Heart left ventricle (tissue), 16 donors: ENCODE results near the gene FLCN. TPM values are rescaled to one million over a fixed set of nuclear protein-coding genes. Genes with fewer than 3 reads are reported as not detected.

Source experiments
- ATAC-seq, 4 donors: fragments of 200-7000 bp; cut with Tn5 transposase; one replicate each; pipeline ENCODE4 v1.9.1; 2020 to 2022; ENCODE audit warnings: moderate library complexity in 4 of 4, mild to moderate bottlenecking in 3 of 4, moderate number of reproducible peaks in 1 of 4
- DNase-seq, 5 donors: peaks; one replicate each; pipeline ENCODE4 v3.0.0-alpha.2; 2020
- H3K27ac ChIP-seq, 12 donors: fragments of 200-600 bp; sonication (generic) in 4 of 12; one replicate each; pipeline versions ENCODE4 v1.5.0 to v1.8.0; 2016 to 2022; ENCODE audit warnings: mild to moderate bottlenecking in 2 of 12
- H3K27me3 ChIP-seq, 9 donors: fragments of 200-600 bp; sonication (generic) in 2 of 9; one replicate each; pipeline versions ENCODE4 v1.5.1 to v1.8.0; 2016 to 2022; ENCODE audit warnings: mild to moderate bottlenecking in 3 of 9
- H3K36me3 ChIP-seq, 9 donors: fragments of 200-600 bp; sonication (generic) in 2 of 9; one replicate each; pipeline versions ENCODE4 v1.5.0 to v1.8.0; 2018 to 2022; ENCODE audit warnings: mild to moderate bottlenecking in 2 of 9
- H3K4me1 ChIP-seq, 12 donors: fragments of 200-600 bp; sonication (generic) in 4 of 12; one replicate each; pipeline versions ENCODE4 v1.5.0 to v1.8.0; 2016 to 2022; ENCODE audit warnings: mild to moderate bottlenecking in 3 of 12
- H3K4me3 ChIP-seq, 12 donors: fragments of 200-600 bp; sonication (generic) in 4 of 12; one replicate each; pipeline versions ENCODE4 v1.5.0 to v1.8.0; 2017 to 2022; ENCODE audit warnings: mild to moderate bottlenecking in 9 of 12, moderate library complexity in 4 of 12
- H3K9me3 ChIP-seq, 12 donors: fragments of 200-600 bp; sonication (generic) in 4 of 12; one replicate each; pipeline versions ENCODE4 v1.5.0 to v1.8.0; 2016 to 2022; ENCODE audit warnings: mild to moderate bottlenecking in 1 of 12
- POLR2A ChIP-seq, 2 donors: fragments of 450-650 bp; IDR thresholded peaks; one replicate each; pipeline ENCODE4 v1.6.1; 2017; ENCODE audit warnings: antibody characterized with exemption in 2 of 2, mild to moderate bottlenecking in 2 of 2, moderate library complexity in 2 of 2
- WGBS, 4 donors: extraction: QIAGEN DNeasy Blood & Tissue Kit in 2 of 4; methylation state at CpG; one replicate each; pipeline versions ENCODE4 v1.1.5 to v1.1.7; 2013 to 2018; 5-methylcytosine and 5-hydroxymethylcytosine counted together
- intact Hi-C, 10 donors: fragments of 100-400 bp; cut with DNase I; formaldehyde crosslinking; loops; one replicate each; pipeline versions ENCODE4 v1.11.1 to v1.14.2; 2022
- polyA plus RNA-seq, 2 donors: library from polyadenylated mRNA; stranded (reverse); fragments of 200-250 nt; gene quantifications; one replicate each; pipeline ENCODE4 v1.2.3, GENCODE V29; 2013
- total RNA-seq, 9 donors: library from RNA; depleted of rRNA in 2 of 9; stranded (reverse); fragments of >200 nt in 2 of 9; fragmentation: NEBNext Ultra II Directional in 3 of 9; extraction: Animal tissue kit (Norgen Biotek cat#: 25700) in 3 of 9; gene quantifications; one replicate each; pipeline versions ENCODE4 v1.1.0 to v1.2.4, GENCODE V29; 2016 to 2023
- TF ChIP-seq, protein P1 (sequence below), 12 donors: fragments of 200-600 bp; sonication (generic) in 4 of 12; IDR thresholded peaks; one replicate each; pipeline versions ENCODE4 v1.5.0 to v1.8.0; 2018 to 2022; ENCODE audit warnings: antibody characterized with exemption in 12 of 12, mild to moderate bottlenecking in 5 of 12
- donor health status: ischemic (EF 13 %, LVEDD 7.1; RV severe dilation, severe dysfunction).
- donor health status: healthy with polysubstance abuse.
- donor health status: DM: no; HTN: yes; CAD: no.
- donor health status: DM: no; HTN: no; CAD: no.
- donor health status: ischemic (EF 25% LVEDD 6.9; RV normal size, moderate dysfunction).
- donor health status: ischemic (EF 25% LVEDD 5.7; RV mildly dilated, moderate dysfunction).
- donor health status: healthy.
- donor health status: DM: yes; HTN: yes; CAD: no.
- donor health status: ischemic (EF 35%, LVEDD 5.7; RV mildly dilated, moderate dysfunction).
- donor health status: nonischemic (EF 11% LVEDD 7.7; RV severe dilation, severe dysfunction).
- donor health status: DM: yes; HTN: yes; CAD: no.
- donor health status: PGD.
- donor health status: ischemic (EF 29% LVEDD 5.4; RV normal size, mild dysfunction).
- donor health status: nonischemic (EF 23%, LVEDD 6.1; RV moderate dilation, normal function).

The FLCN gene
- total and polyA plus RNA-seq, 11 donors: 21.1 to 120 (median 32.6) TPM

DNA sequence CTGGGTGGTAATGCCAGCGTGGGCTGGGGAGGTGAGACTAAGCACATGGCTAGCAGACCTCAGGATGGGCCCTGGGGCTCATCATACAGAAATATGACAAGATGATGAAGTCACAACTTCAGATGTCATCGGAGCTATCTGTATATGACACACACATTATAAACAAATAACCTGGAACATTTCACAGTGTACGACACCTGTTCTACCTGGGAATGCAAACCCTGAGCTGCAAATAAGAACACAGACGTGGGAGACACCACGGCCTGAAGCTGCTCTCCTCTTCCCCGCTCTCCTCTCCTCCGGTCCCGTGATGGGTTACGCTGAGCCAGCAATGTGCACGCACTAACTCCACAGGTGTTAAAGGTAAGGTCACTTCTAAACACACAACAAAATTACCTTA is 35.7 kb downstream of the FLCN start:
- H3K27me3 ChIP-seq: no peaks in the 10 kb centered on the region
- TF ChIP-seq, protein P1, sequence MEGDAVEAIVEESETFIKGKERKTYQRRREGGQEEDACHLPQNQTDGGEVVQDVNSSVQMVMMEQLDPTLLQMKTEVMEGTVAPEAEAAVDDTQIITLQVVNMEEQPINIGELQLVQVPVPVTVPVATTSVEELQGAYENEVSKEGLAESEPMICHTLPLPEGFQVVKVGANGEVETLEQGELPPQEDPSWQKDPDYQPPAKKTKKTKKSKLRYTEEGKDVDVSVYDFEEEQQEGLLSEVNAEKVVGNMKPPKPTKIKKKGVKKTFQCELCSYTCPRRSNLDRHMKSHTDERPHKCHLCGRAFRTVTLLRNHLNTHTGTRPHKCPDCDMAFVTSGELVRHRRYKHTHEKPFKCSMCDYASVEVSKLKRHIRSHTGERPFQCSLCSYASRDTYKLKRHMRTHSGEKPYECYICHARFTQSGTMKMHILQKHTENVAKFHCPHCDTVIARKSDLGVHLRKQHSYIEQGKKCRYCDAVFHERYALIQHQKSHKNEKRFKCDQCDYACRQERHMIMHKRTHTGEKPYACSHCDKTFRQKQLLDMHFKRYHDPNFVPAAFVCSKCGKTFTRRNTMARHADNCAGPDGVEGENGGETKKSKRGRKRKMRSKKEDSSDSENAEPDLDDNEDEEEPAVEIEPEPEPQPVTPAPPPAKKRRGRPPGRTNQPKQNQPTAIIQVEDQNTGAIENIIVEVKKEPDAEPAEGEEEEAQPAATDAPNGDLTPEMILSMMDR (IDR thresholded peaks at IDR 0.05): no peak
- TF ChIP-seq POLR2A (IDR thresholded peaks at IDR 0.05): no peak
- H3K36me3 ChIP-seq: peaks cover 0 to 9% (median 0%) of the 10 kb centered on the region in 9 donors
- no peak overlapping the region for H3K4me3 ChIP-seq
- 84 to 90% (median 86%) methylated on average over 10 of the region's 10 CpGs for WGBS, 4 donors
- peaks cover 0 to 59% (median 40%) of the 10 kb centered on the region in 12 donors for H3K4me1 ChIP-seq
- H3K27ac ChIP-seq: peak overlapping the region in 8 of 12 donors; percentile 20 to 96 (median 64)
- no peaks in the 10 kb centered on the region for H3K9me3 ChIP-seq
- intact Hi-C loops: loop anchor here in 2 of 10 donors (5.0 kb wide), 2 partner anchors 44 to 49 kb away; no protein-coding TSS in a partner anchor
- no peak for ATAC-seq
- DNase-seq: peak in 1 of 5 donors; percentile 7

DNA sequence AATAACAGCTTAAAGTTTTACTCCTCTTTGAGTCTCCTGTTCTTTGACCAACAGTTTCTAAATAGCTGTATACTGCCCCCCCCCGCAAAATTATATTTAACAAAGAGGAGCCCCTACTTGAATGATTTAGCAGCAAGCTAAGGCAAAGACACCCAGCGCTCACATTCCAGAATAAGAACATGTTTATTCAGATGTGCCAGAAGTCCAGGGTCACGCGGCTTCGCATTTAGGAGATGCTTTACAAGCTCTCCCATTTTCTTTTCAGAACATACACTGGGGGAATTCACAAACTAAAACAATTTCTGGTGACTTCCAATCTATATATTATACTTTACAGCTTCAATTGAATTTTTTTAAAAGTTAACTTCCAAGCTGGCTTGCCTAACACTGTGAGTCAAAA is 36.1 kb downstream of the FLCN start:
- Histone ChIP-seq H3K9me3 (no peaks in the 10 kb centered on the region), H3K4me3 (no peak overlapping the region), H3K27me3 (no peaks in the 10 kb centered on the region), H3K36me3 (peaks cover 0 to 9% (median 0%) of the 10 kb centered on the region in 9 donors), H3K4me1 (peaks cover 0 to 55% (median 37%) of the 10 kb centered on the region in 12 donors), H3K27ac (peak overlapping the region in 6 of 12 donors; percentile 20 to 96 (median 64))
- WGBS, 4 donors: 44 to 86% (median 71%) methylated on average over 4 to 5 of the region's 5 CpGs
- TF ChIP-seq, protein P1 (IDR thresholded peaks at IDR 0.05): no peak
- DNase-seq: peak in 1 of 5 donors; percentile 19
- intact Hi-C loops: loop anchor here in 2 of 10 donors (5.0 kb wide), 2 partner anchors 44 to 49 kb away; no protein-coding TSS in a partner anchor
- no peak for ATAC-seq

DNA sequence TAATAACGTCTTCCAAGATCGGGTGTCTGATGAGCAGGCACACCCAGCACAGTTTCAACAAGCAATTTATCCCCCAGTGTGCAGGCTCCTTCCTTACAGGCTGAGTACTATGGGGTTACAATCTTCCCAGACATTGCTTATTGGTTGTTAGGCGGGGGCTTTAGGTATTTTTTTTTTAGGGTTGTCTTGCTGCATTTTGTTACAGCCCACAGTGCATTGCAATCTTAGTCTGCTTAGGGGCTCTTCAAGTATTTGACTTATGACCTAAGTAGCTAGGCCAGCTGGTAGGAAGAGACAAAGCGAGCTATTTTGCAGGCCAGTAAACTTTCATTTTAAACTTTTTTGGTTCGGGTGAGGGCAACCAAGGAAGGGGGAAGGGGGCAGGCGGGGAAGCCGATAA is 36.7 kb downstream of the FLCN start:
- ATAC-seq (no peak), DNase-seq (no peak)
- no peak overlapping the region for H3K4me3 ChIP-seq
- peaks cover 0 to 50% (median 32%) of the 10 kb centered on the region in 12 donors for H3K4me1 ChIP-seq
- H3K27me3 ChIP-seq: no peaks in the 10 kb centered on the region
- WGBS, 4 donors: 73 to 84% (median 81%) methylated on average over 7 of the region's 7 CpGs
- H3K9me3 ChIP-seq: no peaks in the 10 kb centered on the region
- intact Hi-C loops: loop anchor here in 2 of 10 donors (5.0 kb wide), 2 partner anchors 43 to 48 kb away; no protein-coding TSS in a partner anchor
- H3K27ac ChIP-seq: peak overlapping the region in 3 of 12 donors; percentile 24 to 96 (median 58)
- H3K36me3 ChIP-seq: peaks cover 0 to 9% (median 0%) of the 10 kb centered on the region in 9 donors
- TF ChIP-seq, protein P1 (IDR thresholded peaks at IDR 0.05): no peak
- no peak for TF ChIP-seq POLR2A (IDR thresholded peaks at IDR 0.05)

DNA sequence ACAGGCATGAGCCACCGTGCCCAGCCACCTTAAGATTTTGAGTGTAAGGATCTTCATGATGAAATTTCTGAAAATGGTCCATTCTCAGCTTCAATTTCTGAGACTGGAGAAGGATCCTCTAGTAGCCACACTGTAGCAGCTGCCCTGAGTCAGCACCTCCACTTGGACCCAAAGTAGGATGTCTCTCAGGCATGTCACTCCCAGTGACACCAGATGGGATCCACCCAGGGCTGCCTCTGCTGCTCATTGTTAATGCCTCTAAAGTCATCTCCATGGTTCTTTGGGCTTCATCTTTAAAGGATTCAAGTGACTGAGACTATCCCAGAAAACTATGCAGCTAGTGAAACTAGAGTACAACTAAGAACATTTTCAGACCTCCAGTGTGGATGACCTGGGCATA is 38.7 kb downstream of the FLCN start:
- no peak for ATAC-seq
- WGBS, 4 donors: 33 to 100% (median 96%) methylated on average over 1 of the region's 1 CpG
- DNase-seq: no peak
- no peak overlapping the region for H3K27ac ChIP-seq
- no peaks in the 10 kb centered on the region for H3K9me3 ChIP-seq
- intact Hi-C loops: no loop called here
- H3K4me1 ChIP-seq: peaks cover 0 to 29% (median 15%) of the 10 kb centered on the region in 12 donors
- H3K4me3 ChIP-seq: no peak overlapping the region
- TF ChIP-seq, protein P1 (IDR thresholded peaks at IDR 0.05): no peak
- TF ChIP-seq POLR2A (IDR thresholded peaks at IDR 0.05): no peak
- H3K27me3 ChIP-seq: no peaks in the 10 kb centered on the region
- peaks cover 0 to 9% (median 0%) of the 10 kb centered on the region in 9 donors for H3K36me3 ChIP-seq
